Neutrophil (primary cell): ENCODE data around the gene MYO3A.

Source experiments
- H3K27ac ChIP-seq: fragments of 200-600 bp; sonication (generic); 2 replicates; pipeline ENCODE4 v1.5.1; 2016; ENCODE audit warnings: mild to moderate bottlenecking, moderate library complexity
- H3K27me3 ChIP-seq: fragments of 200-600 bp; sonication (generic); 2 replicates; pipeline ENCODE4 v1.6.0; 2016; ENCODE audit warnings: mild to moderate bottlenecking
- H3K36me3 ChIP-seq: fragments of 200-600 bp; sonication (generic); 2 replicates; pipeline ENCODE4 v1.5.1; 2017
- H3K4me1 ChIP-seq, 2 experiments: fragments of 200-600 bp in 1 of 2; sonication (generic) in 1 of 2; 1 replicate in 1 of 2; 2 replicates in 1 of 2; pipeline versions ENCODE4 v1.5.1 to v1.6.1; 2013 to 2016; ENCODE audit warnings: low read depth in 1 of 2, low read length in 1 of 2, mild to moderate bottlenecking in 1 of 2, moderate library complexity in 1 of 2; ENCODE audit not compliant: control insufficient read depth in 1 of 2, insufficient read depth in 1 of 2
- H3K4me3 ChIP-seq, 2 experiments: fragments of 200-600 bp in 1 of 2; sonication (generic) in 1 of 2; 1 replicate in 1 of 2; 2 replicates in 1 of 2; pipeline ENCODE4 v1.5.1; 2013 to 2016; ENCODE audit warnings: low read depth in 1 of 2, low read length in 1 of 2, mild to moderate bottlenecking in 1 of 2, moderate library complexity in 1 of 2
- H3K9me3 ChIP-seq: fragments of 200-600 bp; sonication (generic); 2 replicates; pipeline ENCODE4 v1.5.1; 2016
- TF ChIP-seq, protein P1 (sequence below): fragments of 200-600 bp; sonication (generic); IDR thresholded peaks from 2 replicates; pipeline ENCODE4 v1.5.1; 2016; ENCODE audit warnings: antibody characterized with exemption

MYO3A gene

DNA sequence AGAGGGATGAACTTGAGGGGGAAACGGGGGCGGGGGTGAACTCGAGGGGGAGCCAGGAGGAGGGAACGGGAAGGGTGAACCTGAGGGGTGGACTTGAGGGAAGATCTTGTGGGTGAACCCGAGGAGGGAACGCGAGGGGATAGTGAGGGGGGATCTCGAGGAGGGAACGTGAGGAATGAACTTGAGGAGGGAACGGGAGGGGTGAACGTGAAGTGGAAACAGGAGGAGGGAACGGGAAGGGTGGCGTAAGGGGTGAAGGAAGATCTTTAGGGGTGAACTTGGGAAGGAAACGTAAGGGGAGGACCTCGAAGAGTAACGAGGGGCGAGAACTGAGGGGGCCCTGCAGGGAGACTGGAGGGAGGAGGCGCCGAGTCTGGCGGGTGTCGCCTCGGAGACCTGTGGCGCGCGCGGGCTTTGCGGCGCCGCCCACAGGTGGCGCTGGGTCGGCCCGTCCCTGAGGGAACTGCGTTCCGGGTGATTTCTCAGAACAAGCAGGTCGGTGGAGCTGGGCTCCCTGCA, 651 bp downstream of the MYO3A start:
- no peaks in the 10 kb centered on the region for H3K4me1 ChIP-seq
- no peaks in the 10 kb centered on the region for H3K36me3 ChIP-seq
- TF ChIP-seq, protein P1, sequence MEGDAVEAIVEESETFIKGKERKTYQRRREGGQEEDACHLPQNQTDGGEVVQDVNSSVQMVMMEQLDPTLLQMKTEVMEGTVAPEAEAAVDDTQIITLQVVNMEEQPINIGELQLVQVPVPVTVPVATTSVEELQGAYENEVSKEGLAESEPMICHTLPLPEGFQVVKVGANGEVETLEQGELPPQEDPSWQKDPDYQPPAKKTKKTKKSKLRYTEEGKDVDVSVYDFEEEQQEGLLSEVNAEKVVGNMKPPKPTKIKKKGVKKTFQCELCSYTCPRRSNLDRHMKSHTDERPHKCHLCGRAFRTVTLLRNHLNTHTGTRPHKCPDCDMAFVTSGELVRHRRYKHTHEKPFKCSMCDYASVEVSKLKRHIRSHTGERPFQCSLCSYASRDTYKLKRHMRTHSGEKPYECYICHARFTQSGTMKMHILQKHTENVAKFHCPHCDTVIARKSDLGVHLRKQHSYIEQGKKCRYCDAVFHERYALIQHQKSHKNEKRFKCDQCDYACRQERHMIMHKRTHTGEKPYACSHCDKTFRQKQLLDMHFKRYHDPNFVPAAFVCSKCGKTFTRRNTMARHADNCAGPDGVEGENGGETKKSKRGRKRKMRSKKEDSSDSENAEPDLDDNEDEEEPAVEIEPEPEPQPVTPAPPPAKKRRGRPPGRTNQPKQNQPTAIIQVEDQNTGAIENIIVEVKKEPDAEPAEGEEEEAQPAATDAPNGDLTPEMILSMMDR: no peak
- no peak overlapping the region for H3K27ac ChIP-seq
- no peak overlapping the region for H3K4me3 ChIP-seq
- no peaks in the 10 kb centered on the region for H3K9me3 ChIP-seq
- H3K27me3 ChIP-seq: peaks cover 89% of the 10 kb centered on the region

DNA sequence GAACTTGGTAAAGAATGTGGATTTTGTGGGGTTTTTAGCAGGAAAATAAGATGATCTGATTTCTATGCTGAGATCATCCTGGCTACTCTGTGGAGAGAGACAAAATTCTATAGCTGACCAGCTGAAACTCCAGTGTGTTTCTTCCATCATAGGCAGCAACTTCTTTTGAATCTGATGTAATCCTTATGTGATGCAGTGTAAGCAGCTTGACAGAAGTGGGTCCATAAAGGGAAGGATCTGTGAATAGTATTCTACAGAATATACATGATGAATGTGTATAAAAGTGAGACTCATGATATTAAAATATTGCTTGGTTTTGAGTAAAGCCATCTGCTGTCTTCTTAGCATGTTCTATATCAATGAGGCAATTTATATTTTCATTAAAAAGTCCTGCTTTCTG, 4.4 kb downstream of the MYO3A start:
- Histone ChIP-seq H3K4me1 (no peaks in the 10 kb centered on the region), H3K36me3 (no peaks in the 10 kb centered on the region)

GRCh38 chr10:25944771-25945170, 10.7 kb downstream of the MYO3A start:
- Histone ChIP-seq H3K27me3 (no peaks in the 10 kb centered on the region), H3K36me3 (no peaks in the 10 kb centered on the region), H3K4me3 (no peak overlapping the region), H3K4me1 (no peaks in the 10 kb centered on the region), H3K9me3 (no peaks in the 10 kb centered on the region), H3K27ac (no peak overlapping the region)
- TF ChIP-seq, protein P1: no peak

More for the DNA sequence above, 4.4 kb downstream of the MYO3A start:
- no peak overlapping the region for H3K27ac ChIP-seq
- TF ChIP-seq, protein P1: no peak
- H3K4me3 ChIP-seq: no peak overlapping the region
- H3K27me3 ChIP-seq: peaks cover 56% of the 10 kb centered on the region
- H3K9me3 ChIP-seq: no peaks in the 10 kb centered on the region

DNA sequence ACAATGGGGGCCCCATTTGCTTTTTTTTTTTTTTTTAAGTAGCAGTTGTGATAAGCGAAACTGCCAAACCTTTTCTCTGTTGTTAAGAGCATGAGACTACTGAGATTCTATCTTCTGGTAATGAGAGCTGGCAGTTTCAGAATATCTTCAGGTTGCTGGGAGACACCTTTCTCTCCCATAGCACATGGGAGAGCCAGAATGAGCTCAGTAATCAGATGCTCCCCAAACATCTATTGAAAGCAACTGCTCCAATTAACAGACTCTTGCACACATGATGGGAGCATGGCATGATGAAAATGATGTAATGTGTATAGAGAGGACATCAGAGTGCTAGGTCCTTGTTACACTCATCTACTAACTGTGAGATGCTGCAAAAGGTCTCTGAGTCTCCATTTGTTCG, 18.8 kb downstream of the MYO3A start:
- Histone ChIP-seq H3K4me1 (no peaks in the 10 kb centered on the region), H3K27me3 (no peaks in the 10 kb centered on the region), H3K4me3 (no peak overlapping the region), H3K27ac (no peak overlapping the region), H3K36me3 (no peaks in the 10 kb centered on the region), H3K9me3 (no peaks in the 10 kb centered on the region)
- TF ChIP-seq, protein P1: no peak

DNA sequence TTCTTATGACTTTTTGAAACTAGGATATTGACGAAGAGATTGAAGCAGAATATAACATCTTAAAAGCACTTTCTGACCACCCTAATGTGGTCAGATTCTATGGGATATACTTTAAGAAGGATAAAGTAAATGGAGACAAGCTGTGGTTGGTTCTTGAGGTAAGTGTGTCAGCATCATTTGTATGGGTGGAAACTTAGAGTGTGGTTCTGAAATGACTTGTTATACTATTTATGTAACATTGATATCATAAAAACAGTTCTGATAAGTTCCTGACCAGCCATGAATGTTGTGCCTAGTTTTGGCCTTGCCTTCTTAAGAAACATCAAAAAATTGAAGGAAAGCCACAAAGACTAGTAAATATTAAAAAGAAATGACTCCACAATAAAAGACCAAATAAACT, 20.8 kb downstream of the MYO3A start:
- Histone ChIP-seq H3K27ac (no peak overlapping the region), H3K36me3 (no peaks in the 10 kb centered on the region), H3K4me1 (no peaks in the 10 kb centered on the region), H3K9me3 (no peaks in the 10 kb centered on the region), H3K27me3 (no peaks in the 10 kb centered on the region), H3K4me3 (no peak overlapping the region)
- TF ChIP-seq, protein P1: no peak
